K562 (cell line): ENCODE measurements around the gene CYBB. TPM values are rescaled to one million over a fixed set of nuclear protein-coding genes. Genes with fewer than 3 reads are reported as not detected.
"Not testable (repeated sequence)": the region's sequence is repeated elsewhere in the genome, so short reads cannot be mapped to it uniquely, and the experiment has no call there.

ENCODE experiments used
- ATAC-seq: fragments of 200-7000 bp; cut with Tn5 transposase; 3 replicates; pipeline ENCODE4 v1.9.1; 2020; ENCODE audit warnings: moderate library complexity
- BruUV-seq: library from RNA; stranded (reverse); fragments of 400-500 nt; replicated peaks from 2 replicates; lab custom pipeline; 2021; lab: Mats Ljungman, UMichigan
- CTCF ChIA-PET: fragments of 300-600 bp; formaldehyde crosslinking; extraction: SDS; loops from one replicate; lab custom pipeline; 2021; ENCODE audit warnings: low intra/inter-chr PET ratio; lab: Yijun Ruan, JAX
- POLR2A ChIA-PET: fragments of 300-600, 350-650 bp; sonication (Branson Sonifier 250); formaldehyde crosslinking; extraction: SDS; loops from one replicate; lab custom pipeline; 2021; ENCODE audit warnings: antibody characterized with exemption, inconsistent platforms; lab: Yijun Ruan, JAX
- DNase-seq, 4 experiments: peaks; one replicate each; pipeline versions ENCODE4 v3.0.0 to v3.0.0-alpha.2; 2011 to 2018; ENCODE audit warnings: low spot score in 3 of 4, mixed read lengths in 3 of 4; ENCODE audit errors: extremely low read depth in 1 of 4
- FAIRE-seq: peaks from 2 replicates; lab custom pipeline; 2011; peaks lifted over from hg19 to GRCh38; lab: Jason Lieb, UNC
- H2AFZ ChIP-seq: 2 replicates; pipeline ENCODE4 v1.6.0; 2011; ENCODE audit warnings: low read depth, low read length, control low read depth, inconsistent platforms
- H3K27ac ChIP-seq: fragments of 200-600 bp; 3 replicates; pipeline ENCODE4 v1.8.0; 2011; ENCODE audit warnings: low read depth, mild to moderate bottlenecking, control low read depth, inconsistent platforms, low read length, moderate library complexity, mixed read lengths; ENCODE audit errors: extremely low read depth
- H3K27me3 ChIP-seq, 2 experiments: fragments of 300-600 bp in 1 of 2; 2 replicates in 1 of 2; 3 replicates in 1 of 2; pipeline versions ENCODE4 v1.6.0 to v1.8.0; 2011; ENCODE audit warnings: inconsistent platforms in 2 of 2, low read length in 2 of 2, mild to moderate bottlenecking in 1 of 2, mixed read lengths in 1 of 2, moderate library complexity in 1 of 2; ENCODE audit not compliant: control insufficient read depth in 2 of 2, insufficient read depth in 2 of 2
- H3K36me3 ChIP-seq: fragments of 300-600 bp; 3 replicates; pipeline ENCODE4 v1.8.0; 2011; ENCODE audit warnings: mild to moderate bottlenecking, low read length, inconsistent platforms; ENCODE audit not compliant: control insufficient read depth, insufficient read depth
- H3K4me1 ChIP-seq, 2 experiments: fragments of 200-600 bp in 1 of 2; replicated peaks in 1 of 2; 2 replicates in 1 of 2; 3 replicates in 1 of 2; pipeline versions ENCODE4 v1.5.1 to v1.8.0; 2011; ENCODE audit warnings: inconsistent platforms in 2 of 2, low read length in 2 of 2, mild to moderate bottlenecking in 1 of 2, mixed read lengths in 1 of 2, moderate library complexity in 1 of 2; ENCODE audit not compliant: control insufficient read depth in 2 of 2, insufficient read depth in 2 of 2
- H3K4me2 ChIP-seq: 2 replicates; pipeline ENCODE4 v1.6.1; 2011; ENCODE audit warnings: low read length, control low read depth, inconsistent platforms, mixed read lengths; ENCODE audit not compliant: insufficient read depth
- H3K4me3 ChIP-seq: fragments of 200-600 bp; sonication (generic), shearing (Covaris generic); 2 replicates; pipeline ENCODE4 v1.5.1; 2016; ENCODE audit warnings: control low read depth, inconsistent platforms
- H3K79me2 ChIP-seq: fragments of 200-600 bp; 3 replicates; pipeline ENCODE4 v1.8.0; 2011; ENCODE audit warnings: low read length, inconsistent platforms; ENCODE audit not compliant: control insufficient read depth, insufficient read depth
- H3K9ac ChIP-seq, 2 experiments: 2 replicates each; pipeline versions ENCODE4 v1.6.0 to v1.6.1; 2011; ENCODE audit warnings: low read depth in 2 of 2, low read length in 2 of 2, control low read depth in 1 of 2, inconsistent platforms in 1 of 2, mild to moderate bottlenecking in 1 of 2, mixed read lengths in 1 of 2; ENCODE audit not compliant: insufficient read depth in 1 of 2
- H3K9me1 ChIP-seq: one replicate; pipeline ENCODE4 v1.6.0; 2011; ENCODE audit warnings: inconsistent platforms, mild to moderate bottlenecking, low read length, moderate library complexity; ENCODE audit not compliant: control insufficient read depth, insufficient read depth
- H3K9me3 ChIP-seq: replicated peaks from 2 replicates; pipeline ENCODE4 v1.5.1; 2011; ENCODE audit warnings: low read depth, low read length, inconsistent platforms; ENCODE audit not compliant: control insufficient read depth, insufficient read depth
- H4K20me1 ChIP-seq: replicated peaks from 2 replicates; pipeline ENCODE4 v1.6.1; 2011; ENCODE audit warnings: low read length, inconsistent platforms, mixed read lengths; ENCODE audit not compliant: control insufficient read depth, insufficient read depth
- SPI1 ChIP-seq: IDR thresholded peaks from 2 replicates; pipeline ENCODE4 v1.6.1; 2011; ENCODE audit warnings: low read depth, low read length, control low read depth, borderline replicate concordance
- WGBS: fragments of 100-300 bp; shearing (Covaris generic); methylation state at CpG from one replicate; pipeline ENCODE4 v1.1.6; 2016; ENCODE audit warnings: low coverage, mixed read lengths; ENCODE audit not compliant: insufficient coverage; ENCODE audit errors: missing lambda C conversion rate; 5-methylcytosine and 5-hydroxymethylcytosine counted together
- in situ Hi-C: fragments of 300-500 bp; cut with MboI; formaldehyde crosslinking; loops from 4 replicates; pipeline ENCODE4 v1.15.0; 2018; ENCODE audit warnings: inconsistent platforms, mixed read lengths
- intact Hi-C: fragments of 100-400 bp; cut with micrococcal nuclease; formaldehyde crosslinking; loops from 2 replicates; pipeline ENCODE4 v1.14.2; 2022
- polyA plus RNA-seq, 8 experiments: library from polyadenylated mRNA; depleted of rRNA in 4 of 8; stranded (reverse) in 5 of 8; unstranded in 3 of 8; fragments of >200 nt; fragmentation: Nextera tagmentation in 2 of 8; fragmentation: Illumina TruSeq in 1 of 8; extraction: Ambion mirVana in 2 of 8; extraction: Trizol in 1 of 8; gene quantifications; 2 replicates each; pipeline versions ENCODE4 v1.2.1 to v1.2.3, GENCODE V29; 2011 to 2014; ENCODE audit warnings: inconsistent platforms in 1 of 8, missing spikeins in 1 of 8
- total RNA-seq, 7 experiments: library from RNA; depleted of rRNA in 6 of 7; stranded (reverse); fragments of >200 nt in 6 of 7; fragmentation: Illumina TruSeq in 2 of 7; extraction: Trizol in 2 of 7; gene quantifications; 2 replicates each; pipeline versions ENCODE4 v1.2.1 to v1.2.3, GENCODE V29; 2011 to 2021; ENCODE audit warnings: low replicate concordance in 1 of 7
- TF ChIP-seq, protein P1 (sequence below): fragments of 250-450 bp; sonication (Bioruptor Pico); IDR thresholded peaks from 2 replicates; pipeline ENCODE4 v1.9.0; 2021; ENCODE audit warnings: mild to moderate bottlenecking, inconsistent platforms

CYBB gene
- total and polyA plus RNA-seq, 9 of the 15 experiments (the other 6 are each of a cell fraction or from before 2014, with no cell fraction given), result 0.25 to 1.3 (median 0.74) TPM

DNA sequence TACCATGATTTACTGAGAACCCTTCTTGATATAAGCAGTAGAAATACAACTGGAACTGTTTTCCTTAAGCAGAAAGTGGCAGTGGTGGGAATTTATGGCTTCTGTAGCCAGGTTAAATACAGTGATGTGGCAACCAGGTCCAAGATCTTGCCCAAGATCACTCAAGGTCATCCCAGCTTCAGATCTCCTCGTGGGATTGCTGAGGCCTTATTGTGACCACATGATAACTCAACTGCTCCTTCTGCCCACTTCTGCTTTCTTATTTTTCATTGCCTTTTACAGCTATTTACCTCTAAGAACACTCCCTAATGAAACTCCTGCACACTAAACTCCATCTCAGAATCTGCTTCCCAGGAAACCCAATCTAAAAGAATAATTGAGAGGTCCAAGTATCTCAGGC is 12.4 kb upstream of the CYBB start:
- Histone ChIP-seq H4K20me1 (no peaks in the 10 kb centered on the region), H2AFZ (no peak overlapping the region), H3K9ac (no peak overlapping the region), H3K36me3 (no peaks in the 10 kb centered on the region), H3K9me1 (no peaks in the 10 kb centered on the region), H3K4me3 (no peak overlapping the region), H3K9me3 (no peaks in the 10 kb centered on the region), H3K4me1 (no peaks in the 10 kb centered on the region), H3K4me2 (no peak overlapping the region), H3K27ac (no peak overlapping the region), H3K27me3 (no peaks in the 10 kb centered on the region), H3K79me2 (no peaks in the 10 kb centered on the region)
- FAIRE-seq (no peak), DNase-seq (no peak), ATAC-seq (no peak)
- ChIA-PET CTCF (no interaction called here), POLR2A (no interaction called here)
- no CpG with 5 or more reads among the region's 1 CpG for WGBS
- intact Hi-C loops (no loop called here), in situ Hi-C loops (no loop called here)
- no TSS peak for BruUV-seq
- TF ChIP-seq, protein P1, sequence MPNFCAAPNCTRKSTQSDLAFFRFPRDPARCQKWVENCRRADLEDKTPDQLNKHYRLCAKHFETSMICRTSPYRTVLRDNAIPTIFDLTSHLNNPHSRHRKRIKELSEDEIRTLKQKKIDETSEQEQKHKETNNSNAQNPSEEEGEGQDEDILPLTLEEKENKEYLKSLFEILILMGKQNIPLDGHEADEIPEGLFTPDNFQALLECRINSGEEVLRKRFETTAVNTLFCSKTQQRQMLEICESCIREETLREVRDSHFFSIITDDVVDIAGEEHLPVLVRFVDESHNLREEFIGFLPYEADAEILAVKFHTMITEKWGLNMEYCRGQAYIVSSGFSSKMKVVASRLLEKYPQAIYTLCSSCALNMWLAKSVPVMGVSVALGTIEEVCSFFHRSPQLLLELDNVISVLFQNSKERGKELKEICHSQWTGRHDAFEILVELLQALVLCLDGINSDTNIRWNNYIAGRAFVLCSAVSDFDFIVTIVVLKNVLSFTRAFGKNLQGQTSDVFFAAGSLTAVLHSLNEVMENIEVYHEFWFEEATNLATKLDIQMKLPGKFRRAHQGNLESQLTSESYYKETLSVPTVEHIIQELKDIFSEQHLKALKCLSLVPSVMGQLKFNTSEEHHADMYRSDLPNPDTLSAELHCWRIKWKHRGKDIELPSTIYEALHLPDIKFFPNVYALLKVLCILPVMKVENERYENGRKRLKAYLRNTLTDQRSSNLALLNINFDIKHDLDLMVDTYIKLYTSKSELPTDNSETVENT (CRISPR knock-in tag), result no peak
- 0 out of 2 replicates have a peak, but pooled peaks have one; percentile 11 for TF ChIP-seq SPI1

DNA sequence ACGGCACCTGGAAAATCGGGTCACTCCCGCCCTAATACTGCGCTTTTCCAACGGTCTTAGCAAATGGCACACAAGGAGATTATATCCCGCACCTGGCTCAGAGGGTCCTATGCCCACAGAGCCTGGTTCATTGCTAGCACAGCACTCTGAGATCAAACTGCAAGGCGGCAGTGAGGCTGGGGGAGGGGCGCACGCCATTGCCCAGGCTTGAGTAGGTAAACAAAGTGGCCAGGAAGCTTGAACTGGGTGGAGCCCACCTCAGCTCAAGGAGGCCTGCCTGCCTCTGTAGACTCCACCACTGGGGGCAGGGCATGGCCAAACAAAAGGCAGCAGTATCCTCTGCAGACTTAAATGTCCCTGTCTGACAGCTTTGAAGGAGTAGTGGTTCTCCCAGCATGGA is 11.0 kb upstream of the CYBB start:
- H3K4me1 ChIP-seq, H3K9ac ChIP-seq, H4K20me1 ChIP-seq, H3K79me2 ChIP-seq, H3K9me1 ChIP-seq, H3K9me3 ChIP-seq, in situ Hi-C loops, FAIRE-seq, H3K4me3 ChIP-seq, H3K27ac ChIP-seq, ATAC-seq, H2AFZ ChIP-seq, CTCF ChIA-PET, intact Hi-C loops, BruUV-seq, H3K27me3 ChIP-seq, POLR2A ChIA-PET, DNase-seq, H3K36me3 ChIP-seq, H3K4me2 ChIP-seq: not testable (repeated sequence)
- 53% methylated on average over 3 of the region's 9 CpGs for WGBS
